GM18907 (cell line): ENCODE results near the gene SMOC1.

Source experiments
- ATAC-seq: cut with Tn5 transposase; IDR thresholded peaks from one replicate; pipeline ENCODE4 v1.9.1; 2021; ENCODE audit warnings: mild to moderate bottlenecking, moderate library complexity; ENCODE audit not compliant: unreplicated experiment

SMOC1 gene

GRCh38 chr14:70032447-70032846 is 153.2 kb downstream of the SMOC1 start:
- ATAC-seq, result no peak

DNA sequence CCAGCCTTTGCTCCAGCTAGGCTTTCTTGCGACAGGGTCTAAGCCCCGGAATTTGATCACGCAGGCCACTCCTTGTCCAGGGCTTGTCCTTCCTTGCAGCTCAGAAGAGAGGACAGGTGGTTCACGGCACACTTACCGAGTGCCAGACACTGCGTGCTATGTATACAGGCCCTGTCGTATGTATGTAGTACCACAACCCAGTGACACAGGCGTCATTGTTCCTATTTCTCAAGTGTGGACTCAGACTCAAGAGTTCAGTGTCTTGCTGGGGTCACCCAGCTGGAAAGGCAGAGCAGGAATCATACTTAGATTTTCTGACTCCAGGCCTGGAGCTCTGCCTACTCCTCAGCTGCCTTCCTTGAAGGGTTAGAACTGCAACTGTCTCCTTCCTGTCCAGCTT is 153.9 kb downstream of the SMOC1 start:
- no peak for ATAC-seq

DNA sequence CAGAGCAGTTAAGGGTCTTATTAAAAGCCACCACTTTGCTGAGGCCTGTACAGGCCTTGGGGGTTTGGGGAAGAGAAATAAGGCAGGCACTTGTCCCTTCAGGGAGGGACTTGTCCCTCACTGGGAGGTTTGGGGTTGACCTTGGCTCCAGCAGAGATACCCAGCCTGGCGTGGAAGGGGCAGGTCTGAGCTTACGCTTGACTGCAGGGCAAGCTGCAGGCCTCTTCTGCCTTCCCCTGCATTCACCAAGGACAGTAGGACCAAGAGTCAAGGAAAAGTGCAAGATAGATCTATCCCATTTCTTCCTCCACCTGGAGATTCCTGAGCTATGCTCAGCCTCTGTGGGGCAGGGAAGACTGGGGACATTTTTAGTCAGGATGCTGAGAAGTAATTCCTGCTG is 154.3 kb downstream of the SMOC1 start:
- ATAC-seq, result no peak

- ATAC-seq, result no peak
These were observed 155.0 kb downstream of the SMOC1 start for GRCh38 chr14:70034257-70034656.

DNA sequence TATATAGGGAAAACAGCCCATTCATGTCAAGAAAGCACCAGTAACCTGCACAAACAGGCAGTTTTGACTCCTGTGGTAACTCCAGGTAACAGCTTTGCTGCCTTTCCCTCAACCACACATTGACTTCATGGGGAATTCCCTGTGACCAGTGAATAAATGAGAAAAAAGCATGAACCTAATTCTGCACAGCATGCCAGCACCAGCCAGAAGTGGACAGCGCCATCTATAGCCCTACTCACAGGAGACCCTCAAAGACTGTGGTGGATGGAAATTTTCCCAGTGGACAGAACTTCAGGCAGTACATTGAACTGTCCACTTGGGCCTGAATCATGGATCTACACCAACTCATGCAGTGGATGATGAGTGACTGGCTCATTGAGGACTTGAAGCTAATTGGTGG is 157.4 kb downstream of the SMOC1 start:
- no peak for ATAC-seq

- no peak for ATAC-seq
These were observed 163.8 kb downstream of the SMOC1 start for GRCh38 chr14:70043001-70043400.

DNA sequence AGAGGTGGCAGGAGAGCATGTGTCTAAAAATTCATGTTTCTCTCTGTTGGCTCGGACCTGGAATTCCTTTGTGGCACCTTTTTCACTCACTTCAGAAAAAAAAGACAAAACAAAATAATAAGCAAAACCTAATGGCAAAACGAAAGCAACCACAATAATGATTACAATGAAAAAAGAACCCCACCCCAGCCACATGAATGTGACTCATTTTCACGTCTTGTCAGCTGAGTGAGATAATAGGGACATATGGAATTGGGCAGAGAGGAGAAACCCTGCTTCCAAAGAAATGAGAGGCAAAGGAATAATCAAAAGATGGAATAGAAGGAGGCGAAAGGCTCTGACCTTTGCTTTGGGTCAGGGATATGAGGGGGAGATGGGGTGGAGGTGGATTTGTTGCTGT is 166.1 kb downstream of the SMOC1 start:
- ATAC-seq, result no peak

DNA sequence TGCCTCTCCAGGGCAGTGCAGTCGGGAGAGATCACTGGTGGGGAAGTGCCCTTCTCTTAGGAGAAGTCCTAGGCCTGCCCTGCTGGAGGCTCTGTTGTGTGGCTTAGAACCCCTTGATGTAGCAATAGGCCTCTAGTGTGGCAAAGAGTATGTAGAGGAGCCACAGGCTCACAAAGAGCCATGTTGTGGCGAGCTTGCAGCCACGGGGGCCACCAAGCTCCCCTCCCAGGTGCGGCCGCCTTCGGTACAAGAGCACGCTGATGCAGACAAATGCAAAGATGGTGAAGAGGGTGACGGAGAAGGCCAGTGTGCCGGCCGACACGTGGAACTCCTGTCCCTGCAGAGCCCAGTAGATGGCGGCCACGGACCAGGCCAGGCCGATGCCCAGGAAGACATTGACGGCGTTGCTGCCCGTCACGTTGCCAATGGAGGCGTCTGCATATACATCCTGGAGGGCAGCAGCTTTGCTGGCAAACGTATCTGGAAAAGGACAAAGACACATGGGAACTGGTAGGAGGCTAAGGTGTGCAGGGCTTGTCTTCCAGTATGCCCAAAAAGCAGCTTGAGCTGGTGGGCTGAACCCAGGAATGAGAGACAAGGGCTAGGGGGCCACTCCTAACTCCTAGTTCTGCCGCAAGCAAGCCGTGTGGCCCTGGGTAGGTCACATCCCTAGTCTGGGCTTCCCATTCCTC is 166.8 kb downstream of the SMOC1 start:
- ATAC-seq, result no peak

DNA sequence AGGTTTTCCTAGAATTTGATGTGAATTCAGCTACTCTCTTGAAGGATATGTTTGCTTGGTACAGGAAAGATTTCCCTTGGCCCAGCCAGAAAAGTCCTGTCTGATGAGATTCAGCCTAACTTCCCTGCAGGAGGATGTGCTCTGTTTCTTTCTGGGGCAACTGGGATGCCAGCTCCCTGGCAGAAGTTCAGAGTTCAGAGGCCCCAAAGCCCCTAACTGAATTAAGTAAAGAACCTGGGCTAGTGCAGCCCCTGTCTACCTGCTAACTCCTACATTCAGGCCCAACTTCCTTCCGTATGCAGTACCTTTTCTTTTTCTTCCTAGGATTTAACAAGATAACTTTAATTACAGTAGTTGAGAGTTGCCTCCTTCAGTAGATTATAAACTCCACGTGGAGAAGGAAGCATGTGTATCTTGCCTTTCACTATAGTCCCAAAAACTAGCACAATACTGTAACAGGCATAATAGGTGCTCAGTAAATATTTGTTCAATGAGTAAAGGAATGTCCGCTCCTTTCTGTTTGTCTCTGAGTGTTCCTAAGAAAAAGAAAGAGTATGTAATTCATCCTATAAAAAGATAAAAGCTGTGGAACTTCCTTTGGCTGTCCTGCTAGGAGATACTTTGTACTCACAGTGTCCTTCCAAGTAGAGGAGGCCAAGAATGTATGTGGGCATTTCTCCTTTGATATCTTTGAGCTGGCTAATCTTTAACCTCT is 168.5 kb downstream of the SMOC1 start:
- no peak for ATAC-seq

GRCh38 chr14:70048313-70048654 is 169.1 kb downstream of the SMOC1 start:
- ATAC-seq, result no peak

- ATAC-seq, result no peak
These were observed 170.4 kb downstream of the SMOC1 start for GRCh38 chr14:70049605-70050004.

- ATAC-seq, result no peak
These were observed 170.9 kb downstream of the SMOC1 start for GRCh38 chr14:70050136-70050535.

- ATAC-seq, result no peak
These were observed 173.8 kb downstream of the SMOC1 start for GRCh38 chr14:70052990-70053389.

- no peak for ATAC-seq
These were observed 178.4 kb downstream of the SMOC1 start for GRCh38 chr14:70057519-70058136.

- ATAC-seq, result no peak
These were observed 180.3 kb downstream of the SMOC1 start for GRCh38 chr14:70059545-70059944.

DNA sequence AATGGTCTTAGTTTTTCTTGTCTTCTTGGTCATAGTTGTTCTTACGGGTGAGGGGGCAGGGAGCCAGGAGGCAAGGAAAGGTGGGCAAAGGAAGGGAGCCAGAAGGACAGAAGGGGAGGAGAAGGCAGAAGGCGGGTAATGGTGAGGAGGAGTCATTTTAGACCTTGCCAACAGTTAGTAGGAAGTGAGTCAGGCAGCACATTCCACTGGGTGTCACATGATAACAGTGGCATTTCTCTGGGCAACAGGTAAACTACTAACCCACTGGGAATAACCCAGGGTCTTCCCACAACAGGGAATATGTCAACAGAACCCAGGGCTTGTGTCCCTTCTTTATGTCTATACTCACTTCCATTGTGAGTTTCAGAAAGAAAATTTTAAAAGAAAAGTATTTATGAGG is 181.9 kb downstream of the SMOC1 start:
- ATAC-seq, result no peak

GRCh38 chr14:70064136-70064865 is 185.1 kb downstream of the SMOC1 start:
- no peak for ATAC-seq

- no peak for ATAC-seq
These were observed 188.6 kb downstream of the SMOC1 start for GRCh38 chr14:70067810-70068209.

- ATAC-seq, result no peak
These were observed 190.0 kb downstream of the SMOC1 start for GRCh38 chr14:70069186-70069585.

- no peak for ATAC-seq
These were observed 194.8 kb downstream of the SMOC1 start for GRCh38 chr14:70073924-70074566.

- ATAC-seq, result no peak
These were observed 197.8 kb downstream of the SMOC1 start for GRCh38 chr14:70077005-70077404.
